Neural cell (in vitro differentiated cells): ENCODE measurements around the gene ZNRF2.

Experiments
- EP300 ChIP-seq: fragments of 450-650 bp; conservative IDR thresholded peaks from 2 replicates; pipeline ENCODE4 v1.6.1; 2014; ENCODE audit warnings: antibody characterized with exemption, mild to moderate bottlenecking, moderate library complexity; ENCODE audit not compliant: poor library complexity, severe bottlenecking
- TF ChIP-seq, protein P1 (sequence below): fragments of 450-650 bp; IDR thresholded peaks from 2 replicates; pipeline ENCODE4 v1.5.1; 2014; ENCODE audit warnings: antibody characterized with exemption, mild to moderate bottlenecking, moderate library complexity; ENCODE audit not compliant: poor library complexity, severe bottlenecking

DNA sequence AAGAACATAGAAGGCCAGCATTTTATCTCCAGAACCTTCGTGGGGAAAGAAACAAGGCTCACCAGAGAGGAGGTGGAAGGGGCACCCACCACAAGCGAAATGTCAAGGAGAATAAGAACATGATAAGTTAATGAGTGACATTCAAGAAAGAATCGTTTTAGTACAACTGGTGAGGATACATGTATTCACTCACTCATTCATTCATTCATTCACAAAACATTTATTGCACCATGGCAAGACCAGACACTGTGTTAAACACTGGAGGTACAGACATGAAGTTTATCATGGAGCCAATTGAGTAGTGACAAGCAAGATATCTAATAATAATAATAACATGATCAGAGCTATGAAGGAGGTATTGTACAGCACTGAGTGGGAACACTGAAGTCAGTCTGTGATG, 1.7 kb upstream of the ZNRF2 start:
- no peak for TF ChIP-seq EP300
- TF ChIP-seq, protein P1, sequence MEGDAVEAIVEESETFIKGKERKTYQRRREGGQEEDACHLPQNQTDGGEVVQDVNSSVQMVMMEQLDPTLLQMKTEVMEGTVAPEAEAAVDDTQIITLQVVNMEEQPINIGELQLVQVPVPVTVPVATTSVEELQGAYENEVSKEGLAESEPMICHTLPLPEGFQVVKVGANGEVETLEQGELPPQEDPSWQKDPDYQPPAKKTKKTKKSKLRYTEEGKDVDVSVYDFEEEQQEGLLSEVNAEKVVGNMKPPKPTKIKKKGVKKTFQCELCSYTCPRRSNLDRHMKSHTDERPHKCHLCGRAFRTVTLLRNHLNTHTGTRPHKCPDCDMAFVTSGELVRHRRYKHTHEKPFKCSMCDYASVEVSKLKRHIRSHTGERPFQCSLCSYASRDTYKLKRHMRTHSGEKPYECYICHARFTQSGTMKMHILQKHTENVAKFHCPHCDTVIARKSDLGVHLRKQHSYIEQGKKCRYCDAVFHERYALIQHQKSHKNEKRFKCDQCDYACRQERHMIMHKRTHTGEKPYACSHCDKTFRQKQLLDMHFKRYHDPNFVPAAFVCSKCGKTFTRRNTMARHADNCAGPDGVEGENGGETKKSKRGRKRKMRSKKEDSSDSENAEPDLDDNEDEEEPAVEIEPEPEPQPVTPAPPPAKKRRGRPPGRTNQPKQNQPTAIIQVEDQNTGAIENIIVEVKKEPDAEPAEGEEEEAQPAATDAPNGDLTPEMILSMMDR: no peak
